Measurements from ENCODE around the gene MNAT1. TPM values are rescaled to one million over a fixed set of nuclear protein-coding genes. Genes with fewer than 3 reads are reported as not detected.

The MNAT1 gene
- total RNA-seq = 19.1 and 29.0 TPM in 2 replicates

DNA sequence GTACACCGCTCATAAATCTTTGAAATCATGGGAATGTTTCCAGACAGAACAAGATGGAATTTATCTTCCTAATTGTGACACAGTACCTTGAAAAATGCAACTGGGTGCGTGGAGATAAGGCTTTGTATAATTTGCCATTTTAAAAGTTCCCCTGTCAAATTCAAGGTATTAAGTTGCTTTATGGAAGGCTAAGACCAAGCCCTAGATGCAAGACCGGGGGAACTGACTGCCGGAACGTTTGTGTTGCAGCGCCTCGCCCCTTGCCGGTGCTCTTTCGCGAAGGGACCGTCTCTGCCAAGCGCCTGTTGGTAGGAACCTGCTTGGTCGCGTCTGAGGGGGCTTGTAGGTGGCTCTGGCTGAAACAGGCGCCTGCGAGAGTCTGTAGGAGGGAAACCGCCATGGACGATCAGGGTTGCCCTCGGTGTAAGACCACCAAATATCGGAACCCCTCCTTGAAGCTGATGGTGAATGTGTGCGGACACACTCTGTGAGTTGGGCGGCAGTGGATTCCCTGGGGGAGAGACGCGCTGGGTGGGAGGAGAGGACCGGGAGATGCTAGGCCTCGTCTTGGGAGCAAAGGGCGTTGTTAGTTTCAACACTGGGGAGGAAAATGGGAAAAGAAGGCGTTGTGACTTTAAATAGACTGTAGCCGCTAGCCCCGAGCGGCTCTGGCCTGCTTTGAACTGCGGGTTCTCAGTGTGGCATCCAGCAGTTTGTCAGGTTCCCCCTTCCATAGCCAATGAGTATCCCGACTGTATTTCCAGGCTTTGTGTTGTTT lies at the start of gene MNAT1:
TSS of gene MNAT1 (plus strand) at position 297 of the 778 bp plus-strand sequence. CDS start at position 399, 102 bp downstream.

DNA sequence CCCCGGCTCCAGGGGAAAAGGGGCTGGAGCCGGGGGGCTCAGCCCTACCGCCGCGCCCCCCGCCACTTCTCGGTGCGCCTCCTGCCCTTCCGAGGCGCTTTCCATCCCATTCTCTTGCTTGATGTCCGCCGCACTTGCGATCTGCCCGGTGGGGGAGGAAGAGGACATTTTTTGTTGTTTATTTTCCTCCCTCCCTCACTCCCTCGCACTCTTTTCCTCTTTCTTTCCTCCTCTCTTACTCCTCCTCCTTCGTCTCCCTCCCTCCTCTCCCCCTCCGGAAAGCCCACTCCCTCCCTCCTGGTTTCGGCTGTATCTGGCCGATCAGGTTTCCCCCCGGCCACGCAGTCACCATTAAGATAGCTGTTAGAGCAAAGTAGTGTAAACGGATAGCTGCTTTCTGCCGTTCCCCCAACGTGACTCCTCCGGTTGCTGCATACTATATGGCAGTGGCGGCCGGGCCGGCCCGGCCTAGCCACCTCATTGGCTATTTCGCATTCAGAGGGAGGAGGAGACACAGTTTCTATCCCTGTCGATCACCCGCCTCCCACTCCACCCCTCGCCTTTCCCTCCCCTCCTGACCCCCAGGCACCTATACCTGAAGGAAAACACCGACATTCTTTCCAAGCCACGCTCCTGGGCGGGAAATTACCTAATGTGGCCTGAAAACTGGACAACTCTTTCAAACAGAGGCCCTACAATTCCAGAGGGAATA lies 10.5 kb upstream of the MNAT1 start, which contains the start of gene SIX4:
TSS of gene SIX4 (minus strand) at position 445 of the 712 bp plus-strand sequence. CDS start at position 168, 277 bp downstream.

GRCh38 chr14:60980811-60981632 lies 246.5 kb downstream of the MNAT1 start, which contains the start of the genes SLC38A6 and TRMT5:
Gene SLC38A6 (plus strand): TSS chr14:60981245. CDS start chr14:60981278, 33 bp downstream.
Gene TRMT5 (minus strand): TSS chr14:60981079. CDS start chr14:60980973, 106 bp downstream.

Other genes with a start within 250 kb of the MNAT1 start
- not detected in 2 replicates for gene C14orf39, start 248.7 kb upstream of the MNAT1 start, total RNA-seq
- gene SIX6, start 225.6 kb upstream of the MNAT1 start, total RNA-seq = not detected in 2 replicates
- 8.9 and 11.7 TPM in 2 replicates for gene SIX1, start 85.3 kb upstream of the MNAT1 start, total RNA-seq
- 11.2 and 15.8 TPM in 2 replicates for gene SIX4, start 10.4 kb upstream of the MNAT1 start, total RNA-seq
- 7.5 and 10.3 TPM in 2 replicates for gene TRMT5, start 246.3 kb downstream of the MNAT1 start, total RNA-seq
- 10.4 and 12.9 TPM in 2 replicates for gene SLC38A6, start 246.5 kb downstream of the MNAT1 start, total RNA-seq

All from mesangial cell (primary cell).